ENCODE measurements around the gene SLC35F1.
A peak's percentile ranks its signal among the peaks of the same experiment; 100 is the strongest.

The SLC35F1 gene

DNA sequence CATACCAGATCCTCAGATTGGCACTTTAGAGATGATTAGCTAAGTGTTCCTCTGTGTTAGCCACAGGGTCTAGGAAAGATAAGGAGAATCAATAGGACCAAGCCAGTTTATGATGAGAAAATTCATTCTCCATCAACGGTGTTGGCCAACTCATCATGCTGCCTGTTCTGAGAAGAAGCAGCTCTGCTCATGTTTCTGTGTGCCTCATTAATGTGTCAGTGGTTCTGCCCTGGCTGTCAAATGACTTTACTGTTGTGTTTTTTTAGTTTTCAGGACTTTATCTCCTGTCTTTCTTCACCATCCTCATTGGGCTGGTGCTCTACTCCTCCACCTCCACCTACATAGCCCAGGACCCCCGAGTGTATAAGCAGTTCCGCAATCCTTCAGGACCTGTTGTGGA is 406.7 kb downstream of the SLC35F1 start:
- DNase-seq (ENCODE audit: low spot score), result no peak

- DNase-seq (ENCODE audit: low spot score), result no peak
Observed at GRCh38 chr6:118316796-118317384, 409.8 kb downstream of the SLC35F1 start.

GRCh38 chr6:118317581-118318563 is 410.8 kb downstream of the SLC35F1 start:
- no peak for DNase-seq (ENCODE audit: low spot score)

DNA sequence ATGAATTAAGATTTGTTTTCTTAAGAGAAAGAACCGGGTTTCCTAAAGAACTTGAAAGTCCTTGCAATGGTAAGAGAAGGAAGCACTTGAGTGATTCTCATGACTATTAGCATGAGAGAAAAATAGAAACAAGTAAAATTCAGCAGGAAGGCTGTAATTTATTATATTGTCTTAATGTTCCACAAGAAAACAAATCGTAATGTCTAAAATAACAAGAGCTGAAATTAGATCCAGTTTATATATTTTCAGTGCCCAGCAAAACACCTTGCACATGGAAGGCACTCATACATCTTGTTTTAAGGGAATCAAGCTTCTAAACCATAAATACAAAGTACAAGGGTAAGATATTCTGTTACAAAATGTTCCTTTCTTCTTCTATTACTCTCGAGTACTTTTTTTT is 411.6 kb downstream of the SLC35F1 start:
- DNase-seq (ENCODE audit: low spot score), result no peak

DNA sequence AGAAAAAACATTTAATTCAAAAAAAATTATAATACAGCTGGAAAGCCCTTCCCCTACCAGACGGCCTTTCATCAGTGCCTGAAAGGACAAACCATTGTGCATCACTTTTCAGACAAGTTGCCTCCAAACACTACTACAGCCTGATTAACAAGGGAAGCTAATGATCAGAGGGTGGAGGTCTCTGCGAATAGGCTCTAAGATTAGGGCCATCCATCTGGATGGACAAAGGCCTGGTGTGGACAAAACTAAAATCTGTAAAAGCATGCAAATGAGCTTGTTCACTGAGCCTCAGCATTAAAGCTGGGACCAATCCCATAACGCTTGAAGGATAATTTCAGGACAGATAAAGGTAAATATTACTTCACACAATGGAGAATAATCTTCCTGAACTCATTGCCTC is 412.4 kb downstream of the SLC35F1 start:
- DNase-seq (ENCODE audit: low spot score), result no peak

DNA sequence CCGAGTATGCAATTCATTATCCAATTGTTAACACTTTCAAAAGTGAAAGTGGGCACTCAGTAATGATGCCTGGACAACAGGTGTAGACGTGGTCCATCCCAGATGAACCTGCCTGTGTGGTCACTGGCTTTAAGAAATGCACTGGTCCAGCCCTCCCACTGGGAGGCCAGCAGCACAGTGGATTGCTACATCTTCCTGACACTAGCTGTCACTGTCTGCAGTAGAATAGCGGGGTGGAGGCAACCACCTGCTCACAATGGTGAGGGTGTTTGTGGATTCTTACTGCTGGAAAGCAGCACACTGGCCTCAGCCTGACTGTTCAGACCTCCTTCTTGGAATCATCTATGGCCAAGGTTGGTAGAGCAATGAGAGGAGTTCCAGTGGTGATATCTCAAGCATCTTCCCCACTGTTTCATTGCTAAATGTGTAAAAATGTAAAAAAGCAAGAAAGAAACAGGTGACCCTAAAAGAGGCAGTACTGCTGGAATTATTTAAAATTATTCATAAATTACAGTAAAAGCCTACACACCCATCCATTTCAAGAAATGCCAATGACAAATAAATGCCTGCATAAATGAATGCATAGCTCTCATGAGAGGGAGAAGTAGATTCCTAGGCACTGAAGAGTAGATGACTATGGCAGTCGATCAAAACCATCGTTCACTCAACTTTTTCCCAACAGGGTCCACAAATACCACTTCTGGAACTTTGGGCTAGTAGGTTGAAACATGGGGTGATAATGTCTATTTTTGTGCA is 413.0 kb downstream of the SLC35F1 start:
- DNase-seq (ENCODE audit: low spot score), result peak; percentile 60

GRCh38 chr6:118320652-118321051 is 413.6 kb downstream of the SLC35F1 start:
- DNase-seq (ENCODE audit: low spot score), result no peak

- DNase-seq (ENCODE audit: low spot score), result no peak
Observed at GRCh38 chr6:118324116-118324515, 417.1 kb downstream of the SLC35F1 start.

GRCh38 chr6:118325220-118325860 is 418.3 kb downstream of the SLC35F1 start:
- DNase-seq (ENCODE audit: low spot score), result no peak

DNA sequence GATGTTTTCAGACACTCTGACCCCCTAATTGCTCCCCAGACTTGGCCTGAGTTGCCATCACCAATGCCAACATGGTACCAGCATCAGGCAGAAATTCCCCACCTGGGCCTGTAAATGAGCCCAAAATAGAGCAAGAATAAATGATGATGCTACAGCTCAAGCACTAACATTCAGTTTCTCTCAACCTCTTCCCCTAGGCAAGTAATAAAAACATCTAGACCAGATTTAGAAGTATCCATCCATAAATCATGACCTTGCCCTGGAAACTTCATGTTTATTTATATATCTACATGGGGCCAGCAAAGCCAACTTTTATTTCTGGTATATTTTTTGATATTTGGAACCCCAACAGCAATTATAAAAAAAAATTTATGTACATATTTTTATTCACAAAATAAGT is 419.6 kb downstream of the SLC35F1 start:
- no peak for DNase-seq (ENCODE audit: low spot score)

- no peak for DNase-seq (ENCODE audit: low spot score)
Observed at GRCh38 chr6:118327237-118327636, 420.2 kb downstream of the SLC35F1 start.

- no peak for DNase-seq (ENCODE audit: low spot score)
Observed at GRCh38 chr6:118333772-118334171, 426.7 kb downstream of the SLC35F1 start.

- no peak for DNase-seq (ENCODE audit: low spot score)
Observed at GRCh38 chr6:118334634-118335033, 427.6 kb downstream of the SLC35F1 start.

GRCh38 chr6:118335325-118335816 is 428.3 kb downstream of the SLC35F1 start:
- no peak for DNase-seq (ENCODE audit: low spot score)

GRCh38 chr6:118344014-118344670 is 437.1 kb downstream of the SLC35F1 start:
- DNase-seq (ENCODE audit: low spot score), result no peak

DNA sequence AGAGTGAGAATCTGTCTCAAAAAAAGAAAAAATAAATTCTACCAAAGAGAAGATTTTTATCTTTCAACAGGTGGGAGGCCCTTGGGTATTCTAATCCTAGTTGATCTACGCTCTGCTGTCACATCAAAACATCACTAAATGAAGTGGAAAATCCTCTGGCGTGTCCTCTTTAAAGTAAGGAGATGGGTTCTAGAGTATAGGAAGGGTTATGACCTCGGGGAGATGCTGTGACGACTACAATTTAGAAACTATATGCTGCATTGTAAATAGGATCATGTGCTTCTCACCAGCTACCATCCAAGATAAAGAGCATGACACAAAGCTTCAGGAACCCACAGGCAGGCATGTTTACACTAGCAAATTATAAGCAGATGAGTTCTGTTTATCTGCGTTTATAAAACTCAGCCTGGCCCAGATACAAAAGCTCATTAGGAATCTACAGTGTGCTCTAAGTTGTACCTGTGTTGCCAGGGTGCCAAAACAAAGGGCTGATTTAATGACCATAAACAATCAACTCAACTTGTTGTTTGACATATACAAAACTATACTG is 443.9 kb downstream of the SLC35F1 start:
- no peak for DNase-seq (ENCODE audit: low spot score)

DNA sequence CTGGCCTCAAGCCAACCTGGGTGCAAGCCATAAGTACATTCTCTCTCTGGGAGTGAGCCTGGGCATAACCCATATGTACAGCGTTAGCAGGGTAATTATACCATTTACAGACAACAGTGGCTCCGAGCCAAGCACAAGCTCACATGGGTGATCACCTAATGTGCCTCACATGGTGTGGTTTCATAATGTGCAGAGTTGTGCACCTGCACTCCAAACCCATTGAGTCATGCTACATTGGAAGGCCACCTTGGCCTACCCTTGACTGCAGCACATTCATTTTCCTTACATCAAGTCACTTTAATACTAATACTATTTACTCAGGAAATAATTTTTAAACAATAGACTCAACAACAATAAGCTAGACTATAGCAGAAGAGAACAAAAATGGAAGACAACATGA is 446.5 kb downstream of the SLC35F1 start:
- no peak for DNase-seq (ENCODE audit: low spot score)

DNA sequence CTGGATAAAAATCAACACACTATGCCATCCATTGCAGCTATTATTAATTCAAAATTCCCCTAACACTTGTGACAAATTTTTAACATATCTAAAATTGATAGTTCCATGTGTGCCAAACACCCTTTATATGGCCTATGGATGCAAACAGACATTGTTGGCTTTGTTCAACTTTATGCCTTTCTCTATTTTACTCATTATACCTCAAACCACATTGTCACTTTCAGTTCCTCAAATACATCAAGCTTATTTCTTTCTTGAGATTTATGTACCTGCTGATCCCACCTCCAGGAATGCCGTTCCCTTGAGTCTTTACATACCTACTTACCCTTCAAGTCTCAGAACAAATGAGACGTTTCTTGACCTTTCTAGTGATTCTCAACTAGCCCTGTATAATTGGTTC is 447.6 kb downstream of the SLC35F1 start:
- no peak for DNase-seq (ENCODE audit: low spot score)

GRCh38 chr6:118356054-118356453 is 449.0 kb downstream of the SLC35F1 start:
- no peak for DNase-seq (ENCODE audit: low spot score)

DNA sequence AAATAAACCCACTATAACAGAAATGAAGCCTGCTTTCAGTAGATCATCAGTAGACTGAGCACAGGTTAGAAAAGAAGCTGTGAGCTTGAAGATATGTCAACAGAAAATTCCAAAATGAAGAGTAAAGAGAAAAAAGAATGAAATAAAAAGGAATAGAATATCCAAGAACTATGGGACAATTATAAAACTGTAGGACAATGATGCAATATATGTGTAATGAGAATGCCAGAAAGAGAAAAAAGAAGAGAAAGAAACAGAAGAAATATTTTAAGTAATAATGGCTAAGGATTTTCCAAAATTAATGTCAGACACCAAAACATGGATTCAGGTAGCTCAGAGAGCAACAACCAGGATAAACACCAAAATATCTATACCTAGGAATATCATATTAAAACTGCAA is 449.6 kb downstream of the SLC35F1 start:
- no peak for DNase-seq (ENCODE audit: low spot score)
